GM06990 (cell line): ENCODE data around the gene TTC39A.

Source experiments
- DNase-seq: peaks from one replicate; pipeline ENCODE4 v3.0.0-alpha.2; 2011; ENCODE audit not compliant: insufficient read length; ENCODE audit errors: extremely low read depth
- H3K27me3 ChIP-seq: replicated peaks from 2 replicates; pipeline ENCODE4 v1.6.0; 2011; ENCODE audit warnings: low read length; ENCODE audit not compliant: control insufficient read depth, insufficient read depth
- H3K36me3 ChIP-seq: 2 replicates; pipeline ENCODE4 v1.5.1; 2011; ENCODE audit warnings: low read length; ENCODE audit not compliant: control insufficient read depth, insufficient read depth
- H3K4me3 ChIP-seq: replicated peaks from 2 replicates; pipeline ENCODE4 v1.5.1; 2011; ENCODE audit warnings: low read depth, mild to moderate bottlenecking, control low read depth, low read length
- TF ChIP-seq, protein P1 (sequence below): IDR thresholded peaks from 2 replicates; pipeline ENCODE4 v1.5.1; 2011; ENCODE audit warnings: low read length, control low read depth, mild to moderate bottlenecking, inconsistent platforms; ENCODE audit not compliant: insufficient read depth, poor library complexity, severe bottlenecking

TTC39A gene

DNA sequence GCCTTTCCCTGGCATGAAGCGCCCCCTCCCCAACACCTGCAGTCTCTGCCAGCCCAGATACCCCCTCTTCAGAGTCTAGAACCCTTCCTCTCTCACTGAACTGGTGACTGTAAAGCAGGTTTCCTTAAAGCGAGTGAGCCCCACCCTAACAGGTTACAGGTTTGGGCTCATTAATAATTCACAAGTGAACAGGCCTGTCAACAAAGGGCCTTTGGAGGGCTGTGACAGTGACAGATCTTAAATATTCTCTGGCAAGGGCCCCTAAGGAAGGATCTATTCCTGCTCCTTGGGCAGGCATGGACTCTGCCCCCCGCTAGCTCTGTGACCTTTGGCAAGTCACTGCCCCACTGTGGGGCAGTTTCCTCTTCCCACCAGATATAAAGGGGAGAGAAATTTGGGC, 5.6 kb upstream of the TTC39A start:
- H3K4me3 ChIP-seq: no peak overlapping the region
- H3K36me3 ChIP-seq: no peaks in the 10 kb centered on the region
- H3K27me3 ChIP-seq: no peaks in the 10 kb centered on the region
- TF ChIP-seq, protein P1, sequence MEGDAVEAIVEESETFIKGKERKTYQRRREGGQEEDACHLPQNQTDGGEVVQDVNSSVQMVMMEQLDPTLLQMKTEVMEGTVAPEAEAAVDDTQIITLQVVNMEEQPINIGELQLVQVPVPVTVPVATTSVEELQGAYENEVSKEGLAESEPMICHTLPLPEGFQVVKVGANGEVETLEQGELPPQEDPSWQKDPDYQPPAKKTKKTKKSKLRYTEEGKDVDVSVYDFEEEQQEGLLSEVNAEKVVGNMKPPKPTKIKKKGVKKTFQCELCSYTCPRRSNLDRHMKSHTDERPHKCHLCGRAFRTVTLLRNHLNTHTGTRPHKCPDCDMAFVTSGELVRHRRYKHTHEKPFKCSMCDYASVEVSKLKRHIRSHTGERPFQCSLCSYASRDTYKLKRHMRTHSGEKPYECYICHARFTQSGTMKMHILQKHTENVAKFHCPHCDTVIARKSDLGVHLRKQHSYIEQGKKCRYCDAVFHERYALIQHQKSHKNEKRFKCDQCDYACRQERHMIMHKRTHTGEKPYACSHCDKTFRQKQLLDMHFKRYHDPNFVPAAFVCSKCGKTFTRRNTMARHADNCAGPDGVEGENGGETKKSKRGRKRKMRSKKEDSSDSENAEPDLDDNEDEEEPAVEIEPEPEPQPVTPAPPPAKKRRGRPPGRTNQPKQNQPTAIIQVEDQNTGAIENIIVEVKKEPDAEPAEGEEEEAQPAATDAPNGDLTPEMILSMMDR: no peak
- no peak for DNase-seq

DNA sequence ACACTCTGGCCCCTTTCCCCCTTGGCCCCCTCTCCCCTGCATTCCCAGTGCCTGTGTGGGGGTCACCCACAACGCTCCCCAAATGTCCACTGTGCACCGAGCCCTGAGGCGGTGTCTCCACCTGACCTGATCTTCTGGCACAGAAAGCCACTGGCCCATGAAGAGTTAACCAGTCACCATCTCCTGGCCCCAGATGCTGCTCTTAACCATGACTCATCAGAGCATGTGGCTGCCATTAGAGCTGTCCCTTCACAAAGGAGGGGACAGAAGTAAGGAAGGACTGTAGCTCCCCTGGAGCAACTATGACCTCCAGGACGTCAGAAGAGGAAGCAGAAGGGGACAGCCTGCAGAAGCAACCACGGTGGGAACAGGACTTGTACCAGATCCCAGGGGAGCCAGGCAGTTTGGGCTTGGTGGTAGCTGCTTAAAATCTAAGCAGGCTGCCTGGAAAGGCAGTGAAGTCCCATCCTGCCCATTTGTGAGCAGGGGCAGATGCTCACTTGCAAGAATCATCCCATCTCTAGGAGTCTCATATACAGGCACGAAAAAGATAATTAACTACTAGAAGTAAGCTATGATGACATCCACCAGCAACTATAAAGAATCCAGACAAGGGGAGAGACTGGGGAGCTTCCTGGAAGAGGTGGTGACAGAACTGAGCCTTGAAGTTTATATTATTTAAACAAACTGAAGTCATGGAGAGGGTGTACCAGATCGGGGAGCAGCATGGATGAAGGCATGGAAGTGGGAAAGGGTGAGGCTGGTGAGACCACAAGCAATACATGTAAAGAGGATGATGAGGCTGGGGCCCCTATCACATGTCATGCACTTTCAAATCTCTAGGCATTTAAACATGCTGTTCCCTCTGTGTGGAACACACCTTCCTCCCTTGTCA, 1.1 kb upstream of the TTC39A start:
- Histone ChIP-seq H3K27me3 (no peaks in the 10 kb centered on the region; the same call in 1 of the 2 replicates), H3K36me3 (no peaks in the 10 kb centered on the region), H3K4me3 (no peak overlapping the region)
- DNase-seq: no peak
- TF ChIP-seq, protein P1: no peak

DNA sequence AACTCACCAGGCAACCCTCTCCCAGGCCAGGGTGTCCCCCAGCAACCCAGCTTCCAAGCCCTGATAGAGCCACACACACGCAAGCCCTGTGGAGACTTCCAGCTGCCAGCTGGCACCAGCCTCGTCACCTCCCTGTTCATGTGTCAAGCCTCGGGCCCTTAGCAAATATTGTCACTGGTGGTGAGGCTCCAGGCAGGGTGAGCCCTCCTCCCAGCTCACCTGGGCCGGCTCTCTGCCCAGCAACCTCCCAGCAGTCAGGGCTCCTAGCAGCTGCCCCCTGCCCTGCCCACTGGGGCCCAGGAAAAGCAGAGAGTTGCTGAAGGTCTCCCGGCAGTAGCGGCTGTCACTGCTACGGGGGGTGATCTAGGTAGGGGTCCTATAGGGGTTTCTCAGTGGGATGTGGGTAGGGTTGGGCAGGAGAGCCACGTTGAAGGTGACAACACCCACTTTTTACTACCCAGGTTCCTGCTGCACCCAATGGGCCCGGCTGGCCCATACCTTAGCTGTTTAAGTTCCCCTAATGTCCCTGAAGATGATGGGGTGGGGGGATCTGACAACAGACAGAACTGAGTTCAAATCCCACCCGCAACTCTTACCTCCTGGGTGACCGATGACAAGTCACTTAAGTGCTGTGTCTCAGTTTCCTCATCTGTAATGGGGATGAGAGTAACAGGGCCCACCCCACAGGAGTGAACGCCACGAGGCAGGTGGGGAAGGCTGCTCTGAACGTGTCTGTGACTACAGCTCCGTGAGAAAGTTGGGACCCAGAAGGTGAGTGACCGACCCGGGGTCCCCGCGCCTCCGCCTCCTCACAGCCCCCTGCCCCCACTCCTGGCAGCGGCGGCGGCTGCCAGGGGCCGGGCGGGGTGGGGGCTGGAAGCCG, 678 bp downstream of the TTC39A start:
- no peaks in the 10 kb centered on the region; the same call in 1 of the 2 replicates for H3K27me3 ChIP-seq
- TF ChIP-seq, protein P1: no peak
- H3K4me3 ChIP-seq: no peak overlapping the region; the same call in 1 of the 2 replicates
- no peaks in the 10 kb centered on the region for H3K36me3 ChIP-seq
- DNase-seq: no peak

DNA sequence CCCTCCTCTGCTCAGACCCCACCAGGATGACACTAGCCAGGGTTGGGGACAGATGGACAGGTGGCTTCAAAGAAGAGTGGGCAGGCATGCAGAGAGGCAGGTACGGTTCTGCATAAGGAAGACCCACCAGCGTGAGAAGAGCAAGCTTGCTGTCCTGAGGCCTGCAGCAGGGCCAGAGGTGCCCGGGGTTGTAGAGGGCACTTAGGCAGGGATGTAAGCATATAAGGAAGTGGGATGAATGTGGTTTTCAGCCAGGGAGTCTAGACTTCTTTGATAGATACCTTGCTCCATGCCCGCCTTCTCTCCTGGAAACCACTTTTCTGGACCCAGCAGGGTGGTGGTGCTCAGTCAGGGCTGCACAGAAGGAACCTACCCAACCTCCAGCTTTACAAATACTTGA, 1.4 kb downstream of the TTC39A start:
- no peak for DNase-seq
- H3K36me3 ChIP-seq: no peaks in the 10 kb centered on the region
- H3K27me3 ChIP-seq: no peaks in the 10 kb centered on the region; the same call in 1 of the 2 replicates

DNA sequence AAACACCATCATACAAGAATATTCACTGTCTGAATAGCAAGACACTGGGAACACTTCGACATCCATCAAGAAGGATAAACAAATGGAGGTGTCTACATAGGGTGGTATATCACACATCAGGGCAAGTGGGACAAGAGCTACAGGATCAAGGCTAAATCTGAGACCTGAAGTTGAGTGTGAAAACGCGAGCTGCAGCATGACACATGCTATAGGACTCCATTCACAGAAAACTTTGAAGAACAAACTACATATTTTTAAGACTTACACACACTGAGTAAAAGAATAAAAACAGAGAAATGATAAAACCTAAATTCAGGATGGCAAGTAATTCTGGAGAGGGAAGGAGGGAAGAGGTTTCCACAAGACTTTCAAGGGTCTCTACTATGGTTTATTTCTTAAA, 2.1 kb downstream of the TTC39A start:
- DNase-seq: no peak
- Histone ChIP-seq H3K4me3 (no peak overlapping the region), H3K27me3 (no peaks in the 10 kb centered on the region; the same call in 1 of the 2 replicates), H3K36me3 (no peaks in the 10 kb centered on the region)
- TF ChIP-seq, protein P1: no peak

More for the DNA sequence above, 1.4 kb downstream of the TTC39A start:
- TF ChIP-seq, protein P1: no peak
- no peak overlapping the region for H3K4me3 ChIP-seq
